SK-N-SH (cell line): Measurements from ENCODE around the gene WIZ. TPM values are rescaled to one million over a fixed set of nuclear protein-coding genes. Genes with fewer than 3 reads are reported as not detected.

ENCODE experiments used
- CTCF ChIA-PET: fragments of 300-600, 350-600 bp; formaldehyde crosslinking; extraction: SDS; loops from one replicate; lab custom pipeline; 2021; lab: Yijun Ruan, JAX
- POLR2A ChIA-PET: fragments of 350-600 bp; sonication (Branson Sonifier 250); formaldehyde crosslinking; extraction: SDS; loops from one replicate; lab custom pipeline; 2020; ENCODE audit warnings: antibody characterized with exemption, inconsistent platforms; lab: Yijun Ruan, JAX
- DNase-seq: peaks from one replicate; pipeline ENCODE4 v3.0.0; 2012
- H2AFZ ChIP-seq: fragments of 200-600 bp; sonication (generic); 2 replicates; pipeline ENCODE4 v1.8.1; 2016; ENCODE audit warnings: antibody characterized with exemption, mild to moderate bottlenecking, low read depth
- H3F3A ChIP-seq: fragments of 200-600 bp; sonication (generic); replicated peaks from 2 replicates; pipeline ENCODE3; 2016; ENCODE audit warnings: antibody characterized with exemption, mild to moderate bottlenecking; ENCODE audit not compliant: insufficient read depth
- H3K27ac ChIP-seq, 2 experiments: fragments of 200-500 bp in 1 of 2; fragments of 200-600 bp in 1 of 2; sonication (Bioruptor generic) in 1 of 2; sonication (generic), shearing (Covaris generic) in 1 of 2; 2 replicates each; pipeline versions ENCODE4 v1.5.1 to v1.6.1; 2014 to 2016; ENCODE audit warnings: low read depth in 2 of 2, inconsistent platforms in 1 of 2, low read length in 1 of 2, mild to moderate bottlenecking in 1 of 2, mixed read lengths in 1 of 2
- H3K27me3 ChIP-seq: fragments of 200-600 bp; sonication (generic), shearing (Covaris generic); 2 replicates; pipeline ENCODE4 v1.6.1; 2016; ENCODE audit warnings: mixed run types; ENCODE audit not compliant: insufficient read depth
- H3K36me3 ChIP-seq, 2 experiments: fragments of 200-500 bp in 1 of 2; fragments of 200-600 bp in 1 of 2; sonication (Bioruptor generic) in 1 of 2; sonication (generic) in 1 of 2; replicated peaks in 1 of 2; 2 replicates each; pipeline versions ENCODE3 to v1.5.1; 2014 to 2016; ENCODE audit warnings: low read length in 1 of 2, mild to moderate bottlenecking in 1 of 2; ENCODE audit not compliant: insufficient read depth in 2 of 2, control insufficient read depth in 1 of 2
- H3K4me1 ChIP-seq, 2 experiments: fragments of 200-500 bp in 1 of 2; fragments of 200-600 bp in 1 of 2; sonication (Bioruptor generic) in 1 of 2; sonication (generic), shearing (Covaris generic) in 1 of 2; 2 replicates each; pipeline versions ENCODE4 v1.5.1 to v1.6.1; 2014 to 2016; ENCODE audit warnings: low read depth in 1 of 2, low read length in 1 of 2, mixed run types in 1 of 2; ENCODE audit not compliant: insufficient read depth in 2 of 2, control insufficient read depth in 1 of 2
- H3K4me2 ChIP-seq: fragments of 200-600 bp; sonication (generic), shearing (Covaris generic); 2 replicates; pipeline ENCODE4 v1.6.1; 2017; ENCODE audit warnings: mixed run types
- H3K4me3 ChIP-seq, 2 experiments: fragments of 200-500 bp in 1 of 2; fragments of 200-600 bp in 1 of 2; sonication (Bioruptor generic) in 1 of 2; sonication (generic), shearing (Covaris generic) in 1 of 2; 2 replicates each; pipeline versions ENCODE4 v1.5.1 to v1.8.1; 2014 to 2016; ENCODE audit warnings: low read depth in 2 of 2, inconsistent platforms in 1 of 2, low read length in 1 of 2, mild to moderate bottlenecking in 1 of 2, mixed read lengths in 1 of 2, moderate library complexity in 1 of 2
- H3K79me2 ChIP-seq: fragments of 200-600 bp; sonication (generic); 2 replicates; pipeline ENCODE4 v1.8.1; 2017; ENCODE audit warnings: mild to moderate bottlenecking; ENCODE audit not compliant: insufficient read depth
- H3K9ac ChIP-seq: fragments of 200-600 bp; sonication (generic); 2 replicates; pipeline ENCODE4 v1.6.1; 2017; ENCODE audit warnings: mixed run types
- H3K9me2 ChIP-seq: fragments of 200-600 bp; sonication (generic); 2 replicates; pipeline ENCODE4 v1.6.1; 2017; ENCODE audit warnings: mixed run types
- H3K9me3 ChIP-seq: fragments of 200-600 bp; sonication (generic); 2 replicates; pipeline ENCODE4 v1.6.1; 2017; ENCODE audit warnings: mixed run types, mild to moderate bottlenecking, moderate library complexity
- H4K20me1 ChIP-seq: fragments of 200-600 bp; sonication (generic); 2 replicates; pipeline ENCODE4 v1.6.1; 2017; ENCODE audit warnings: mild to moderate bottlenecking, mixed run types; ENCODE audit not compliant: insufficient read depth
- CHD2 ChIP-seq: fragments of 150-350 bp; IDR thresholded peaks from 2 replicates; pipeline ENCODE4 v1.6.1; 2018; ENCODE audit warnings: low read length; ENCODE audit not compliant: partially characterized antibody
- ELF1 ChIP-seq: IDR thresholded peaks from 2 replicates; pipeline ENCODE4 v1.4.0; 2012
- FOSL2 ChIP-seq: IDR thresholded peaks from 2 replicates; pipeline ENCODE4 v1.4.0; 2012; ENCODE audit warnings: low read depth, mild to moderate bottlenecking, moderate library complexity, borderline replicate concordance
- FOXJ3 ChIP-seq: sonication (generic); formaldehyde crosslinking; IDR thresholded peaks from 2 replicates; pipeline ENCODE4 v1.5.1; 2020; ENCODE audit warnings: mild to moderate bottlenecking, missing genetic modification reagents
- FOXM1 ChIP-seq: IDR thresholded peaks from 2 replicates; pipeline ENCODE4 v1.4.0; 2012; ENCODE audit warnings: low read depth, mild to moderate bottlenecking
- JUND ChIP-seq: IDR thresholded peaks from 2 replicates; pipeline ENCODE4 v1.4.0; 2012
- MEF2A ChIP-seq: IDR thresholded peaks from 2 replicates; pipeline ENCODE4 v1.4.0; 2012; ENCODE audit warnings: low read depth, borderline replicate concordance
- NFIC ChIP-seq: IDR thresholded peaks from 2 replicates; pipeline ENCODE4 v1.4.0; 2012; ENCODE audit warnings: borderline replicate concordance
- NRF1 ChIP-seq: IDR thresholded peaks from 2 replicates; pipeline ENCODE4 v1.6.1; 2012; ENCODE audit warnings: low read depth, mild to moderate bottlenecking, low read length
- POLR2AphosphoS5 ChIP-seq: IDR thresholded peaks from 2 replicates; pipeline ENCODE4 v1.6.1; 2012; ENCODE audit warnings: low read depth, low read length
- RAD21 ChIP-seq: IDR thresholded peaks from 2 replicates; pipeline ENCODE4 v1.6.1; 2012; ENCODE audit warnings: mild to moderate bottlenecking, low read length
- RCOR1 ChIP-seq: fragments of 150-350 bp; IDR thresholded peaks from 2 replicates; pipeline ENCODE4 v1.6.1; 2017; ENCODE audit warnings: antibody characterized with exemption, low read length
- RFX5 ChIP-seq: IDR thresholded peaks from 2 replicates; pipeline ENCODE4 v1.6.1; 2012; ENCODE audit warnings: mild to moderate bottlenecking, improper control_type of control experiment, low read length
- SIN3A ChIP-seq: IDR thresholded peaks from 2 replicates; pipeline ENCODE4 v1.6.1; 2012; ENCODE audit warnings: low read depth, mild to moderate bottlenecking, low read length, moderate library complexity, borderline replicate concordance
- TAF1 ChIP-seq: IDR thresholded peaks from 2 replicates; pipeline ENCODE4 v1.6.1; 2012; ENCODE audit warnings: low read depth, mild to moderate bottlenecking, low read length, moderate library complexity, borderline replicate concordance
- WGBS: methylation state at CpG from one replicate; pipeline ENCODE4 v1.1.6; 2017; ENCODE audit warnings: low lambda C conversion rate; 5-methylcytosine and 5-hydroxymethylcytosine counted together
- polyA plus RNA-seq, 3 experiments: library from polyadenylated mRNA; depleted of rRNA; stranded (reverse); fragments of >200 nt; gene quantifications; 2 replicates each; pipeline ENCODE4 v1.2.3, GENCODE V29; 2012
- small RNA-seq, 7 experiments: library from RNA; depleted of rRNA; stranded (forward); fragments of <200 nt; gene quantifications; one replicate each; pipeline ENCODE3, GENCODE V24; 2012
- TF ChIP-seq, protein P1 (sequence below): IDR thresholded peaks from 2 replicates; pipeline ENCODE4 v1.4.0; 2012; ENCODE audit warnings: low read depth, borderline replicate concordance
- TF ChIP-seq, protein P2 (sequence below): IDR thresholded peaks from 2 replicates; pipeline ENCODE4; 2012
- TF ChIP-seq, protein P3 (sequence below): fragments of 150-350 bp; IDR thresholded peaks from 2 replicates; pipeline ENCODE4 v1.6.1; 2017; ENCODE audit warnings: antibody characterized with exemption, low read length, low read depth, borderline replicate concordance
- TF ChIP-seq, protein P4 (sequence below): IDR thresholded peaks from 2 replicates; pipeline ENCODE4 v1.4.0; 2012; ENCODE audit warnings: low read depth, borderline replicate concordance

The WIZ gene
- polyA plus RNA-seq, 1 of the 3 experiments (the other 2 are of a cell fraction): 15.5 TPM

DNA sequence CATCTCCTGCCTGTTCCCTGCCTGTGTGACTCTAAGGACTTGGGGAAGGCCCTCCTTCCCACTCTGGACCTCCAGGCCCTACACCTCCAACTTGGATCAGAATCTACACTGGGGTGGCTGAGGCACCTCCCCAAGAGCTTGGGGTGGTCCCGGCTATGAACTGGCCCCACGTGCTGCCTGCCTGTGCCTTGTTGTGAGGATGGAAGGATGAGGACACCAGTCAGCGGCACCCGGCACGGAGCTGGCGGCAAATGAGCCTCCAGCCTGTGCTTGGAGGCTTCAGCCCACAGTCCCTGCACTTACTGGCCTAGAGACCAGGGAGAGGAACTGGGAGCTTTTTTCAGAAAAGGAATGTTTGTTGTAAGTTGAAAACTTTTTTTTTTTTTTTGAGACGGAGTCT, 78.6 kb downstream of the WIZ start:
- H4K20me1 ChIP-seq: peaks cover 36% of the 10 kb centered on the region
- no peaks in the 10 kb centered on the region for H3K9me3 ChIP-seq
- no peaks in the 10 kb centered on the region for H3K9me2 ChIP-seq
- WGBS: 100% methylated on average over 2 of the region's 7 CpGs
- no peak overlapping the region for H3K4me2 ChIP-seq
- no peak for DNase-seq
- peaks cover 43% of the 10 kb centered on the region for H3K79me2 ChIP-seq
- H3K27me3 ChIP-seq: no peaks in the 10 kb centered on the region
- no peak for TF ChIP-seq RCOR1
- no peak for TF ChIP-seq POLR2AphosphoS5
- TF ChIP-seq RAD21: no peak
- TF ChIP-seq FOXJ3 (CRISPR knock-in tag): no peak
- TF ChIP-seq, protein P1, sequence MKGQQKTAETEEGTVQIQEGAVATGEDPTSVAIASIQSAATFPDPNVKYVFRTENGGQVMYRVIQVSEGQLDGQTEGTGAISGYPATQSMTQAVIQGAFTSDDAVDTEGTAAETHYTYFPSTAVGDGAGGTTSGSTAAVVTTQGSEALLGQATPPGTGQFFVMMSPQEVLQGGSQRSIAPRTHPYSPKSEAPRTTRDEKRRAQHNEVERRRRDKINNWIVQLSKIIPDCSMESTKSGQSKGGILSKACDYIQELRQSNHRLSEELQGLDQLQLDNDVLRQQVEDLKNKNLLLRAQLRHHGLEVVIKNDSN: no peak
- no peak for TF ChIP-seq FOXM1
- TF ChIP-seq MEF2A: no peak
- TF ChIP-seq TAF1: no peak
- no peak for TF ChIP-seq RFX5
- TF ChIP-seq JUND: no peak
- TF ChIP-seq, protein P2, sequence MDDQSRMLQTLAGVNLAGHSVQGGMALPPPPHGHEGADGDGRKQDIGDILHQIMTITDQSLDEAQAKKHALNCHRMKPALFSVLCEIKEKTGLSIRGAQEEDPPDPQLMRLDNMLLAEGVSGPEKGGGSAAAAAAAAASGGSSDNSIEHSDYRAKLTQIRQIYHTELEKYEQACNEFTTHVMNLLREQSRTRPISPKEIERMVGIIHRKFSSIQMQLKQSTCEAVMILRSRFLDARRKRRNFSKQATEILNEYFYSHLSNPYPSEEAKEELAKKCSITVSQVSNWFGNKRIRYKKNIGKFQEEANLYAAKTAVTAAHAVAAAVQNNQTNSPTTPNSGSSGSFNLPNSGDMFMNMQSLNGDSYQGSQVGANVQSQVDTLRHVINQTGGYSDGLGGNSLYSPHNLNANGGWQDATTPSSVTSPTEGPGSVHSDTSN: no peak
- TF ChIP-seq FOSL2: no peak
- TF ChIP-seq CHD2: no peak
- no peak for TF ChIP-seq SIN3A
- no peak for TF ChIP-seq ELF1
- TF ChIP-seq, protein P3, sequence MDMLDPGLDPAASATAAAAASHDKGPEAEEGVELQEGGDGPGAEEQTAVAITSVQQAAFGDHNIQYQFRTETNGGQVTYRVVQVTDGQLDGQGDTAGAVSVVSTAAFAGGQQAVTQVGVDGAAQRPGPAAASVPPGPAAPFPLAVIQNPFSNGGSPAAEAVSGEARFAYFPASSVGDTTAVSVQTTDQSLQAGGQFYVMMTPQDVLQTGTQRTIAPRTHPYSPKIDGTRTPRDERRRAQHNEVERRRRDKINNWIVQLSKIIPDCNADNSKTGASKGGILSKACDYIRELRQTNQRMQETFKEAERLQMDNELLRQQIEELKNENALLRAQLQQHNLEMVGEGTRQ: no peak
- no peak for TF ChIP-seq NFIC
- no peak for TF ChIP-seq NRF1
- TF ChIP-seq, protein P4, sequence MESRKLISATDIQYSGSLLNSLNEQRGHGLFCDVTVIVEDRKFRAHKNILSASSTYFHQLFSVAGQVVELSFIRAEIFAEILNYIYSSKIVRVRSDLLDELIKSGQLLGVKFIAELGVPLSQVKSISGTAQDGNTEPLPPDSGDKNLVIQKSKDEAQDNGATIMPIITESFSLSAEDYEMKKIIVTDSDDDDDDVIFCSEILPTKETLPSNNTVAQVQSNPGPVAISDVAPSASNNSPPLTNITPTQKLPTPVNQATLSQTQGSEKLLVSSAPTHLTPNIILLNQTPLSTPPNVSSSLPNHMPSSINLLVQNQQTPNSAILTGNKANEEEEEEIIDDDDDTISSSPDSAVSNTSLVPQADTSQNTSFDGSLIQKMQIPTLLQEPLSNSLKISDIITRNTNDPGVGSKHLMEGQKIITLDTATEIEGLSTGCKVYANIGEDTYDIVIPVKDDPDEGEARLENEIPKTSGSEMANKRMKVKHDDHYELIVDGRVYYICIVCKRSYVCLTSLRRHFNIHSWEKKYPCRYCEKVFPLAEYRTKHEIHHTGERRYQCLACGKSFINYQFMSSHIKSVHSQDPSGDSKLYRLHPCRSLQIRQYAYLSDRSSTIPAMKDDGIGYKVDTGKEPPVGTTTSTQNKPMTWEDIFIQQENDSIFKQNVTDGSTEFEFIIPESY: no peak
- H3K4me3 ChIP-seq: no peak overlapping the region
- H3K27ac ChIP-seq: no peak overlapping the region
- ChIA-PET POLR2A (interaction anchor here (0.6 kb wide), 1 partner anchor 42 kb away, joined by 3 read pairs; no protein-coding TSS in a partner anchor), CTCF (no interaction called here)
- H3F3A ChIP-seq: no peaks in the 10 kb centered on the region
- peaks cover 0 to 10% of the 10 kb centered on the region in 2 experiments; a peak in 1 of 4 replicates for H3K4me1 ChIP-seq
- H3K9ac ChIP-seq: no peak overlapping the region
- H2AFZ ChIP-seq: no peak overlapping the region
- H3K36me3 ChIP-seq: peaks cover 28 to 64% of the 10 kb centered on the region in 2 experiments

Small RNAs within 50 kb of the gene (small RNA-seq; reads per million reads assigned to genes)
- gene MIR1470: 0 reads per million in 7 experiments

Other genes with a start within 250 kb of the WIZ start
- 4.5 and 7.0 TPM in 2 replicates for gene NOTCH3, start 249.0 kb downstream of the WIZ start, polyA plus RNA-seq (2012; rRNA removed)
- gene EPHX3, start 217.5 kb downstream of the WIZ start, polyA plus RNA-seq (2012; rRNA removed): 0.15 and 0.28 TPM in 2 replicates
- gene BRD4, start 117.4 kb downstream of the WIZ start, polyA plus RNA-seq (2012; rRNA removed): 5.6 and 10.0 TPM in 2 replicates
- 17.2 and 21.0 TPM in 2 replicates for gene AKAP8, start 70.2 kb downstream of the WIZ start, polyA plus RNA-seq (2012; rRNA removed)
- gene AKAP8L, start 31.0 kb downstream of the WIZ start, polyA plus RNA-seq (2012; rRNA removed): 44.7 and 46.1 TPM in 2 replicates
- gene RASAL3, start 14.6 kb upstream of the WIZ start, polyA plus RNA-seq (2012; rRNA removed): 0.02 TPM in 2 replicates
- not detected in 2 replicates for gene PGLYRP2, start 29.5 kb upstream of the WIZ start, polyA plus RNA-seq (2012; rRNA removed)
- gene CYP4F22, start 58.6 kb upstream of the WIZ start, polyA plus RNA-seq (2012; rRNA removed): not detected in 2 replicates
- gene CYP4F8, start 165.3 kb upstream of the WIZ start, polyA plus RNA-seq (2012; rRNA removed): not detected in 2 replicates
- 0.03 and 0.08 TPM in 2 replicates for gene CYP4F3, start 190.9 kb upstream of the WIZ start, polyA plus RNA-seq (2012; rRNA removed)
- 0.03 TPM in 1 of 2 replicates, not detected in the other for gene CYP4F12, start 223.1 kb upstream of the WIZ start, polyA plus RNA-seq (2012; rRNA removed)